ENCODE measurements around the gene UACA.

DNA sequence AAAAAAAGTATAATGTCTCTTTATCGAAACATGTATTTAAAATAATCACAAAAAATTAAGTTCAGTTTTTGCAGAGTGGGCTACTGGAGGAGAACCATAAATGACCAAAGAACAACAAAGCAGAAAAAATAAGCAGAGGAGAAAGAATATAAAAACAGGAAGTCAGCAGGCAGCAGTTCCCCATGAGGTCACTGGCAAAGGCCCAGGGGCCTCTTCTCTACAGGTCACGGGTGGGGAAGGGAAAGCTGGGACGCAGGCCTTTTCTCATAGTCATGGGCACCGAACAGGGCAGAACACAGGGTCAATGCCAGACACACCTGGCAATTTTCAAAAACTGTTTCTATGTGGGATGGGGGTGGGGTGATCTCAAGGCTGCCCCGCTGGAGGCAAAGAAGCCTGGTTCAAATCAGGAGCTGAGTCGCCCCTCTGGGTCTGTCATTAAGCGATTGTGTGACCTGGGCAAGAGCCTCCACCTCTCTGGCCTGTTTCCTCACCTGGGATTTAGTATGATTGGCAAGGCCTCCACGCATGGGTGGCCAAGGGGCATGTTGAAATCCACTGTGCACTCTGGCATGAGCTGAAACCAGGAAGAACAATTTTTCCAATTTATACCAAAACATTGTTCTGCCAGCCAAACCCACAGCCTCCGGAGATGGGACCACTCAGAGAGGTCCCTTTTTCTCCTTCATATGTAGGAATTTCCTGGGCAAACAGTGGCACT, 43.8 kb upstream of the UACA start:
- no peak for TF ChIP-seq POLR2AphosphoS5 (IDR thresholded peaks at IDR 0.05)
- TF ChIP-seq, protein P1, sequence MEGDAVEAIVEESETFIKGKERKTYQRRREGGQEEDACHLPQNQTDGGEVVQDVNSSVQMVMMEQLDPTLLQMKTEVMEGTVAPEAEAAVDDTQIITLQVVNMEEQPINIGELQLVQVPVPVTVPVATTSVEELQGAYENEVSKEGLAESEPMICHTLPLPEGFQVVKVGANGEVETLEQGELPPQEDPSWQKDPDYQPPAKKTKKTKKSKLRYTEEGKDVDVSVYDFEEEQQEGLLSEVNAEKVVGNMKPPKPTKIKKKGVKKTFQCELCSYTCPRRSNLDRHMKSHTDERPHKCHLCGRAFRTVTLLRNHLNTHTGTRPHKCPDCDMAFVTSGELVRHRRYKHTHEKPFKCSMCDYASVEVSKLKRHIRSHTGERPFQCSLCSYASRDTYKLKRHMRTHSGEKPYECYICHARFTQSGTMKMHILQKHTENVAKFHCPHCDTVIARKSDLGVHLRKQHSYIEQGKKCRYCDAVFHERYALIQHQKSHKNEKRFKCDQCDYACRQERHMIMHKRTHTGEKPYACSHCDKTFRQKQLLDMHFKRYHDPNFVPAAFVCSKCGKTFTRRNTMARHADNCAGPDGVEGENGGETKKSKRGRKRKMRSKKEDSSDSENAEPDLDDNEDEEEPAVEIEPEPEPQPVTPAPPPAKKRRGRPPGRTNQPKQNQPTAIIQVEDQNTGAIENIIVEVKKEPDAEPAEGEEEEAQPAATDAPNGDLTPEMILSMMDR (IDR thresholded peaks at IDR 0.05): no peak
